Coronary artery (tissue), 2 donors: ENCODE data around the gene SIKE1.
"Not testable (repeated sequence)": the region's sequence is repeated elsewhere in the genome, so short reads cannot be mapped to it uniquely, and the experiment has no call there.

Experiments used
- DNase-seq: peaks from one replicate; pipeline ENCODE4 v3.0.0-alpha.2; 2017; ENCODE audit warnings: low spot score
- H3K27ac ChIP-seq, 2 donors: fragments of 200-600 bp; sonication (generic); one replicate each; pipeline ENCODE4 v1.5.1; 2016 to 2019
- H3K4me3 ChIP-seq: fragments of 200-600 bp; sonication (generic); 2 replicates; pipeline ENCODE4 v1.5.1; 2016; ENCODE audit warnings: mild to moderate bottlenecking, moderate library complexity
- CTCF ChIP-seq: fragments of 200-600 bp; sonication (generic); IDR thresholded peaks from one replicate; pipeline ENCODE4 v1.5.1; 2019; ENCODE audit warnings: antibody characterized with exemption

SIKE1 gene

GRCh38 chr1:114794038-114794437, 13.6 kb upstream of the SIKE1 start:
- TF ChIP-seq CTCF = no peak
- no peak overlapping the region for H3K4me3 ChIP-seq
- no peak overlapping the region for H3K27ac ChIP-seq
- DNase-seq = no peak

GRCh38 chr1:114790581-114790980, 10.1 kb upstream of the SIKE1 start:
- not testable (repeated sequence) for DNase-seq, H3K27ac ChIP-seq, H3K4me3 ChIP-seq

GRCh38 chr1:114786440-114786839, 6.0 kb upstream of the SIKE1 start:
- not testable (repeated sequence) for H3K27ac ChIP-seq, DNase-seq, H3K4me3 ChIP-seq

- no peak overlapping the region for H3K27ac ChIP-seq
- DNase-seq = no peak
- no peak for TF ChIP-seq CTCF
- no peak overlapping the region for H3K4me3 ChIP-seq
These were observed 2.0 kb upstream of the SIKE1 start for GRCh38 chr1:114782476-114782875.

GRCh38 chr1:114779722-114780121, 763 bp downstream of the SIKE1 start:
- no peak for TF ChIP-seq CTCF
- Histone ChIP-seq H3K4me3 (peak overlapping the region; percentile 78), H3K27ac (peak overlapping the region; percentile 79 to 84)
- no peak for DNase-seq

- not testable (repeated sequence) for DNase-seq, H3K27ac ChIP-seq, H3K4me3 ChIP-seq
These were observed 3.8 kb downstream of the SIKE1 start for GRCh38 chr1:114776726-114777125.

GRCh38 chr1:114771992-114772391, 8.5 kb downstream of the SIKE1 start:
- Histone ChIP-seq H3K4me3 (no peak overlapping the region), H3K27ac (no peak overlapping the region)
- DNase-seq = no peak
- TF ChIP-seq CTCF = no peak

GRCh38 chr1:114770989-114771388, 9.5 kb downstream of the SIKE1 start:
- TF ChIP-seq CTCF = no peak
- Histone ChIP-seq H3K4me3 (no peak overlapping the region), H3K27ac (no peak overlapping the region)
- no peak for DNase-seq

GRCh38 chr1:114764689-114765088, 15.8 kb downstream of the SIKE1 start:
- H3K4me3 ChIP-seq = no peak overlapping the region
- DNase-seq = no peak
- H3K27ac ChIP-seq = no peak overlapping the region
- TF ChIP-seq CTCF = no peak
